ENCODE data around the gene MPRIP.

The MPRIP gene

DNA sequence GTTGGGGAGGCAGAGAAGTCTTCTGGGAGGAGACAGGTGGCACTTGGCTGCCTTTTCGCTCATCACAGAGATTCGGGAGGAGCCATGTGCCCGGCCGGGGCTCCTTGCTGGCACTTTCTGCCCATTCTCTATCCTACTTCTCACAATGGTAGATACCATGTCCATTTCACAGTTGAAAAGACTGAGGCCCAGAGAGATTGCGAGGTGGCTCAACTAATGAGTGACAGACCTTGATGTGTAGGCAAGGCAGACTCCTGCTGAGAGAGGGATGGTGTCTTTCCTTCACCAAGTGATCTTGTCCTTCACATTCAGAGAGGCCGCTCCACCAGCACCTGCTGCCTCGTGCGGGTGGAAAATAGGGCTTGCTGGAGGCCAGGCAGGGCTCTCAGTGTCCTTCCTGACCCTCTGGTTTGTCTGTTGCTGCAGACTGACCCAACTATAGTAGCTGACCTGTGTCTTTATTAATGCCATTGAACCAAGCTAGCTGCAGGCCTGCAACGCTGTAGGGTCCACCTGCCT is 42.1 kb downstream of the MPRIP start:
- no peak for DNase-seq (ENCODE audit: low read depth in 2 of 3, low spot score in 2 of 3)

DNA sequence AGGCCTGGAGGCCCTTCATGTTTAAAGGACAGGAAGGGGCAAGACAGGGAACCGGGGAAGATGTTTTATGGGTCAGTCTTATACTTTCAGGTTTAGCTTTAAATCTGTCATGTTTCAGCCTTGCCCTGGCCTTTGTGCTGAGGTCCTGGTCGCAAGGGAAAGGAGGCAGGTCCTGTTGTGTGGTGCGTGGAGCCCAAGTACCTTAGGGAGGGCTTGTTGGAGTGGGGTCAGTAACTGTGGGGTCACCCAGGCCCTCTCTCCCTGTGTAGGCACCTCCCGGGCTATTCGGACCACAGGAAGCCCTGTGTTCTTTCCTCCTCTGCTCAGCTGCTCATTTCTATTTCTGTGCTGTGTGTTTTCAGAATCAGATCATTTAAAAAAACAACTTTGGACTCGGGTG is 42.7 kb downstream of the MPRIP start:
- DNase-seq (ENCODE audit: low read depth in 2 of 3, low spot score in 2 of 3), result no peak

DNA sequence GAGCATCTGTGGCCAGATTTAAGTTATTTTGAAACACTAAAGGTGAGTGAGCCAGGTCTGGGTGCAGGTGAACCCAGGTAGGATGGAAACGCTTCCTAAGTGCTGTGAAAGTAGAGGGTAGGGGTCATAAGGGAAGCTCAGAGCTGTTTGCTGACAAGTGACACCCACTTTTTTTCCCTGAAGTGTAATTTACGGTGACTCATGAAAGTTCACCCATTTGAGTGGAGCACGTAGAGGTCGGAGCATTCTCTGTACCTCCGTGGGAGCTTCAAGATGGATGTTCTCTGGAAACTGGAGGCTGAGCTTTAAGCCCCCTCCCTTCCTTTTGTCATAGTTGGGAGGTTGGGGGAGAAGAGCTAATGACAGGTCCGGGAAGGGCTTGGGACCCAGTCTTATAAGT is 44.3 kb downstream of the MPRIP start:
- DNase-seq (ENCODE audit: low read depth in 2 of 3, low spot score in 2 of 3), result no peak

DNA sequence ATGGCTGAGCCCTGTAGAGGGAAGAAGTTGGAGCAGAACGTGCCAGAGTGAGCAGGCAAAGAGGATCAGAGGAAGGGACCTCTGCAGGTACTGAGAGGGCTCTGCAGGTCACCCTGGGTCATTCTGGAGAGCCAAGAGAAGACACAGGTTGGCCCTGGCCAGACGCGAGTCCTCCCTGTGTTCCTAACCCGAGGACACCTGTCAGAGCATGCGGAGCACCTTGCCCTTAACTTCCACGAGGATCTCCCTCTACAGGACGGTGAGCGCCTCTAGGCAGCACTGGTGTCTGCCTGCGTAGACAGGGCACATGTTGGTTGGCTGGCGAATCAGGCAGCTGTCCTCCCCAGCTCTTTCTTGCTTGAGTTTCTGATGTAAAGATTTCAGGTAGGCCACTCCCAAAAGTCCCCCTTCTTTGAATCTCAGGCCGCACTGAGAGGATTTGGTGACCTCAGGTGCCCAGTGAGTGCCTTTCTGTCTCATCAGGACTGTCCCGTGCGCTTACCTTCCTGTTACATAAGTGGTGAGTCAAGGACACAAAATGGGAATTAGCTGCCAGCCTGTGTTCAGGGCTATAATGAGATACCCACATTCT is 45.3 kb downstream of the MPRIP start:
- no peak for DNase-seq (ENCODE audit: low read depth in 2 of 3, low spot score in 2 of 3)

DNA sequence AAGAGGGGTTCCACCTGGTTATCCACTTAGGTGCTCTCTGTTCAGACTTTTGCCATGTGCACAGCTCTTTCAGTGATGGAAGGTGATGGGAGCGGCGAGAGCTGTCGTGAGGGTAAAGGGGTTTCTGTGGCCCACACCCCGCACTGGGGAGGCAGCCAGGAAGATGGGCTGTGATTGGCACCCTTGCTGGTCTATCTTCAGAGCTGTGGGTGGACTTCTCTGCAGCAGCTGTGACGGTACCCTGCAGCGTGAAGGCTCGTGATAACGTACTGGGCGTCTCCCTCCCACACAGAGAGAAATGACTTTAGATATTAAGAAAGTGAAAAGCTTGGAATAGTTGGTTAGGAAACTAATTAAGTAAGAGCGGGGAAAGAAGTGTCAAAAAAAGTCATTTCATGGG is 45.8 kb downstream of the MPRIP start:
- no peak for DNase-seq (ENCODE audit: low read depth in 2 of 3, low spot score in 2 of 3)

DNA sequence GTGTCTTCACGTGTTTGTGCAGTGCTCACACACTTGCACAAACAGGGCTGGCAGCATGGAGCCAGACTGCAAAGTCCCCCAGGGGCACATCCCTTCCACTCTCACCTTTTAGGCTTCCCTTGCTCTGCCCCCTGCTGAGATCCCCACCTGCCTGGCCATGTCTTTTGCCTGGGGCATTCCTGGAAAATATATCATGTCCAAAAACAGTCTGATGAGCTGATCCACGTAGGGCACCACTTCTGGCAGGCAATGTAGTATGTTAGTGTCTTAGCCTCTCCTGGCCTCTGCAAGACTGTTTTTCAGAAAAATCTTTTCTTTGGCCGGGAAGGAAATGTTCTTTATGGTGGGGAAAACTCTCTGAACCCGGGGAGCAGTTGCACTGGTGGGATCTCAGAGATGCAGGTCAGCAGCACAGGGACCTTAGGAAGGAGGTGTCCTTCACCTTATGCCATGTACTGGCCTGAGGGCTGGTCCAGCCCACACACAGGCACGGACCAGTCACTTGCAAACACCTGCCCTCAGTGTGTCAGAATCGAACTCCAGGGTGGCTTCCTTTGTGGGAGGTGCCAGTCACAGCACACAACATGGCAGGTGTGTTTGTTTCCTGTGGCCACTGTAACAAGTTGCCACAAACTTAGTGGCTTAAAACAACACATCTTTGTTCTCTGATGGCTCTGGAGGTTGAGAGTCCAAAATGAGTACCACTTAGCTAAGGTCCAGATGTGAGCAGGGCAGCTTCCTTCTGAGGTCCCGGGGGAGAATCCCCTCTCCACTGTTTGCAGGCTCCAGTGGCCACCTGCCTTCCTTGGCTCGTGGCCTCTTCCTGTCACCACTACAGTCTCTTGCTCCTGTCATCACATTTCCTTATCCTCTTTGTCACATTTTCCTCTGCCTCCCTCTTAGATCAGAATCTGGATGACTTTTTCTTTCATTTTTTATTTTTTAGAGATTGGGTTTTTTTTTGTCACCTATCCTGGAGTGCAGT is 46.6 kb downstream of the MPRIP start:
- DNase-seq (ENCODE audit: low read depth in 2 of 3, low spot score in 2 of 3), result no peak

DNA sequence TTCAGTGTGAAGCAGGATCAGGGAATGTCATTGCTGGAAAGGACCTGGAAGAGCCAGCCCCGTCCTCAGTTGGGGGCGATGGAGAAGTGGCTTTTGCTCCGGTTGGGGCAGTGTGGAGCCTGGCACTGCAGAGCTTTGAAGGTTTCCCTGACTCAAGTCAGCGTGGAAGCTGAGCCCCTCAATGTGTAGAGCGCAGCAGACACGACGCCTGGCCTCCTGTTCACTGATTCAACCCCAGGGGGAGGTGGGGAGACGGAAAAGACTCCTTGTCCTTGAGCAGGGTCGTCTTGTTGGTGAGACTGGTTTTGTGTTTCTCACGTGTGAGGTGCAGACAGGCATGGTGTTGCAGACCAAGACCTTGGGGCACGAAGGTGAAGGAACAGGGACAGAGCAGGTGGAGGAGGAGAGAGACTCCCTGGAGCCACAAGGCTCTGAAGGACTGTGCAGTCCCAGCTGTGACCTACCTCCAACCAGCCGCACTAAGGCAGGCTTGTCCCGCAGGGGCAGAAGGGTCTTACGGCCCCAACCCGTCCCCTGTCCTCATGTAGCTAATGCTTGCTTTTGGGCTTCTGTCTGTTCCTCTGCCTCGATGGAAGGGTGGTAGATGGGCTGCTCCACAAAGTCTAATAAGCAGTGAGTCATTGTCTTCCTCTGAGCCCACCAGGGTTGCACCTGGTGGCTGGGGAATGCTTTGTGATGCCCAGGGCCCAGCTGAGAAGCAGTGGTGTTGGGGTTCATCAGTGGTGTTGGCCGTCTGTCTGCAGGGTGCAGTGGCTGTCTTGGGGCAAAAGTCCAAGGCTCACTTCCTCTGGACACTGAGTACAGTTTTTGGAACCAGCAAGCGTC is 47.8 kb downstream of the MPRIP start:
- DNase-seq (ENCODE audit: low read depth in 2 of 3, low spot score in 2 of 3), result no peak

DNA sequence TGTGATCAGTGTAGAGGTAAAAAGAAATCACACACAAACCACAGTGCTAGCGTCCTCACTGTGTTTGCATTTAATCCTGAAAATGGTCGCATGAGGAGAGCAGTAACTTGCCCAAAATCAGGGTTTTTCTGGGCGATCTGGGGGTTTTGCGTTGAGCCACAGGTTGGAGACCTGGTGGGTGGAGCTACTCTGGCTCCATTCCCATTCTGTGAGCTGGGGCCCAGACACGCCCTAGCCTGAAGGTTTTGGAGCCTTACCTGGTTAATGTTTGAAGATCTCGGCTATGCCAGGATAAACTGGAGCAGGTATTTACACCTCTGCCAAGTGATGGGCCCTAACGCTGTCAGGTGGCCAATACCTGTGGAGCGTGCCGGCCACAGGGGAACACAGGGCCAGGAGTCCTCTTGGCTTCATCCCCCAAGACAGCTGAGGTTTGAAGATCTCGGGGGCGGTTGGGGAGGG is 48.4 kb downstream of the MPRIP start:
- no peak for DNase-seq (ENCODE audit: low read depth in 2 of 3, low spot score in 2 of 3)

DNA sequence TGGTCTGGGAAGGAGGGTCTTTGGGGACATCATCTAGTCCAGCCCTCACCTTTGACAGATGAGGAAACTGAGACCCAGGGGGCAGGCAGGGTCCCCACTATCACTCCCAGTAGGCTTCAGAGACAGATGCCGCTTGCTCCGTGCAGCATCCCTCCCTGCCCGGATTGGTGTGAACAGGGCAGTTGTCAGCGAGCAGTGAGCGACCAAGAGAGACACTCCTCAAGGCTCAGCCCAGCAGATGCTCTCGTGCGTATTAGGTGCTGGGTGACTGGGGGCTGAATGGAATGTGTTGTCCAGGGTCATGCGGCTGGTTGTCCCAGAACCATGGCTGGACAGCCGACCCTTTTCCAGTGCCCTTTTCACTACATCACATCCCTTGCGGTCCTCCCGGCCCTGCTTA is 49.0 kb downstream of the MPRIP start:
- no peak for DNase-seq (ENCODE audit: low read depth in 2 of 3, low spot score in 2 of 3)

DNA sequence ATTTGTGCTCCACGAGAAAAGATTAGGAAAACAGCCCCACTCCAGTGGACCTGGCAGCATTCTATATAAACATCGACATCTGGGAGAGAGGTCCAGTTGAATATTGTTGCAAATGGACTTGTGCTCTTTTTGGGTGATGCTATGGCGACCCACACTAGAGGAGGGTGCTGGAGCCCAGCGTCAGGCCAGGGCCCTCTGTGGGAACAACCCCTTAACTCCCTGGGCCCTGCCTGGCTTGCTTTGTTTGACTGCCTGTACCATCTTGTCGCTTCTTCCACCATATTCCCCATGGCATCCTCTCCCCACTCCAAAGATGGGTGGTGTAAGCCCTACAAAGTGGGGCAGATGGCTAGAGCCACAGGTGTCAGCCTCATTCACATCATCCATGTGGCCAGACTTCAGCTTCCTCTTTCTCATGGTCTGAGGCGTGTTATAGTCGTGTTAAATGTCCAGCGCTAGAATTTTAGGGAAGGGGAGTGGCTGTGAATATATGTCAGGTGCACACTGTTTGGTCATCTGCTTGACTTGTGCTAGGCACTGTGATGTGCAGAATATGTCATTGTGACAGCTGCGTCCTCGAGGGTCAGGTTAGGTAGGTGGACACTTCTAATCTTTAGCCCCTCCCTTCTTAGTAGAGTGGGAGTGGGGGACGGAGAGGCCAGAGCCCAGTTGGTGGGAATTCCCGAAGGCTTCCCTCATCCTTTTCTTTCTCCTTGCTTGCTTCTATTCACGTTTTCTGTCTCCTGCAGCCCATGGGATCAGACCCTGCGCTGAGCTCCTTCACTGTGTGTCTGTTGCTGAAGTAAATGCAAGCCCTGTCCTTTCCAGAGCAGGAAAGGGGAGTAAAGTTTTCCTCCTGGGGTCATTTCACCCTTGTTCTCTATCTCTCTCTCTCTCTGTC is 49.8 kb downstream of the MPRIP start:
- DNase-seq (ENCODE audit: low read depth in 2 of 3, low spot score in 2 of 3), result no peak

DNA sequence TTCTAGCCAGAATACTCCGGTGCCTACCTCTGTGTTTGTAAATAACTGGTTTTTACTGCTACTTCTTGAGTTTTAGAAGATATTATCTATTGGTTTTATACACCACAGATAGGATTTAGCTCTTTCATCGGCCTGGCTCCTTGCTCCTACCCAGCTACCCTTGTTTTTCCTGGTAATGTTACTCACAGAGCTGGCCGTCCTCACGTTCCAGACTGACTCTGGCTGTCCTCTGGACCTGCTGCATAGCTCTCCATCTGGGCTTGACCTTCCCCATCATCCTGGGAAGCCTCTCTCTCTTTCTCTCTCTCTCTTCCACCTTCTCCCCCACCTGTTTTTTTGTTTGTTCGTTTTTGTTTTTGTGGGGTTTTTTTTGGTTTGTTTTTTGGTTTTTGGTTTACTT is 51.5 kb downstream of the MPRIP start:
- no peak for DNase-seq (ENCODE audit: low read depth in 2 of 3, low spot score in 2 of 3)

DNA sequence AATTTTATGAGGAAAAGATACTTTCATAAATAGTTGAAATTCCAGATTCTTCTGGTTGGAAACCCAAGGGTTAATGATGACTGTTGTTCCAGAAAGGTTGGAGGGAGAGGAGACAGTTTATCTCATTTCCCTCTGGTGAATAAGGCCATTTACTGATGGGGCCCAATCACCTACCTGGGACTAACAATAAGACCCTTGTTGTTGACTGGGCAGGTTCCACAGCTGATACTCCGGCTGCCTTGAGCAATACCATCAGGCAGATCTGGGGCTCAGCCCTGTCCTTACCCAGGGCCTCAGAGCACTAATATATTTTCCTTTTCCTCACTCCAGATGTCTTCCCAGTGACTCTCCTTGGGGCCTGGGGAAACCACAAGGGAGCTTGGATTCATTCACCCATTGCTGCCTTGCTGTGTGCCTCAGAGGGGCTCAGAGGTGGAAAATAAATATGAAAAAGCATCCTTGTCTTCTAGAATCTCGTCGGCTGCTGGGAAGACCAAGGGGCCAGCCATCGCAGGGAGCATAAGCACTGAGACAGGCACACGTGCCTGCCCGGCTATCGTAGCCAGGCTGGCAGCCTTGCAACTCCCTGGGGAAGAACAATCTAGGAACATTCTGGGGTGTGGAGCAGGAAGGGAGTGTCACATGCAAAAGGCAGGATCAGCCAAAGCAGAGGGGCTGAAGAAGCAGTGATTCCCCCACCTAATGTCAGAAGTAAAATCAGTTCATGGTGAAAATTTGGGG is 54.4 kb downstream of the MPRIP start:
- no peak for DNase-seq (ENCODE audit: low read depth in 2 of 3, low spot score in 2 of 3)

DNA sequence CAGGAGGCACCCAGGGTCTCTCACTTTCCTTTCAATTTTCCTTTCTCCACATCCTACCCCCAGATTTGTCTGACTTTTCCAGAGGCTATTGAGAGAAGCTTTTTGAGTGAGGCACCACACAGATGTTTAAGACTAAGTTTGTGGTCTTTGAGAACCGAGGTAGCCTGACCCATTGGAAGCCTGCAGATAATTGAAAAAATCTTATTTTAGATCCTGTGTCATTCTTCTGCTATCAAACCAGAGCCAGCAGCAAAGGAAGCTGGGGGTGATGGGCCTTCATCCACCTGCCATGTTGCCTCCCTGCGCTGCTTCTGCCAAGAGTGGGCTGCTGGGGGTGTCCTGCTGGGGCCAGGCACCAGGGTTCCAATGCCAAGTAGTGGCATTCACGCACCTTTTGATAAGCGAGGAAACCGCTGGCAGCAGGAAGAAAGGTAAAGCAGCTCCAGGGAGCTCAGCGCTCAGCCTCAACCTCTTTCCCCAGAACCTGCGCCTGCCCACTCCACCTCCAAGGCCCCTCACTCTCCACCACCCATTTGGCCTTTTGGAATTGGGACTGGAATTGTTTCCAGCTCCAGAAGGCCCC is 55.6 kb downstream of the MPRIP start:
- DNase-seq (ENCODE audit: low read depth in 2 of 3, low spot score in 2 of 3), result no peak

DNA sequence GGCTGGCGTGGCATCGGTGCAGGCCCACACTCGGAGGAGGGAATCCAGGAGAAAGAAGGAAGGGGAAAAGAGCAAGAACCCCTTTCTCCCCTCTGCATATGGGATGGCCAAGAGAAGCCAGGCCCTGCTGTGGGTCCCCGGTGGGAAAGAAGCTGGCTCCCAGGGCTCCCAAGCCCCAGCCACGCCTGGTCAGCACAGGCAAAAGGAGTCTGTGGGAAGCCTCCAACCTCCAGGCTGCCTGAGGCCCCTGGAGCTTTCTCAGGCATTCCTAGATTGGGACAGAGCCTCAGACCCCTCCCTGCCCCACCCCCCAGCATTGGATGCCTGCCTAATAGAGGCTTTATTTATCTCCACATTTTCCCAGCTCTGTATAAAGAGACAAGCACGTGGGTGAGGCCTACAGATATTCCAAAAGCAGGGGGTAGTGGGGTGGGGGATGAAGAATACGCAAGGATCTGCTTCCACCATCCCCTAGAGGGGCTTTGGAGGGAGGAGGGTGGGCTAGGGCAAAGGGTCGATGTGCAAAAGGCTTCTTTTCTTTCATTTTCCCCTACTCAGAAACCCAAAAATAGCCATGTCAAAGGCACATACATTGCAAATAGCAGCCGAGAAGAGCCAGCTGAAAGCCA is 56.4 kb downstream of the MPRIP start:
- DNase-seq (ENCODE audit: low read depth in 2 of 3, low spot score in 2 of 3), result no peak

DNA sequence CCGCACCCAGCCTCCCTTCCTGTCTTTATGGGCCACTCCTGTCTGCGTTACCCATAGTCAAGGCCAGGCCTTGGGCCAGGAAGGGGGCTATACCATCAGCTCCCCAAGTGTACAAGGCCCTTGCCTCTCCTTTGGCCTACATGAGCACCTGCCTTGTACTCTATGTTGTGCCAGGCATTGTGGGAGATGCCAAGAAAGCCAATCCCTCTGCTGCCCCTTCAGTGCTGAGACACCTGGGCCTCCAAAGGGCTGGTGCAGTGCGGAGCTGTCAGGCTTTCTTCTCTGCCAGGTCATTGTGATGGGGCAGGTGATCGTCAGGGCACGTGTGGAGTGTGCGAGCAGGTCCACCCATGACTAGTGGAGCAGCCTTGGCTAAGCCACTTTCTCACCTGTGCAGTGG is 59.9 kb downstream of the MPRIP start:
- no peak for DNase-seq (ENCODE audit: low read depth in 2 of 3, low spot score in 2 of 3)

DNA sequence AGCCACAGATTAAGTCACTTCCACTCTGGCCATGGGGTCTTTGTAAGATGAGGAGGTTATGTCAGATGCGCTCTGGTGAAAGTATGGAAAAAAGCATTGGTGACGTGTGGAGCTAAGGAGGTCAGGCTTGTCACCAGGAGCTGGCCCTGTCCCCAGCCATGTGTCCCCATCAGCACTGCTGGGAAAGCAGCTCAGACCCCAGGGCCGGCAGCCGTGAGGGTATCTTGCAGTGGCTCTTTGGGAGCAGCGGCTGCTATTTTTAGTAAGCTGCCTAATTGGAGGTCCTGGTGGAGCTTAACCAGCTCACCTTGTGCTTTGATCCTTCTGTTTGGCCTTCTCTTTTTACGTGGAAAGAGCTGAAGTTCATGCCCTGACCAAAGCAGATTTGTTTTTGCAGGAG is 60.9 kb downstream of the MPRIP start:
- DNase-seq (ENCODE audit: low read depth in 2 of 3, low spot score in 2 of 3), result no peak

DNA sequence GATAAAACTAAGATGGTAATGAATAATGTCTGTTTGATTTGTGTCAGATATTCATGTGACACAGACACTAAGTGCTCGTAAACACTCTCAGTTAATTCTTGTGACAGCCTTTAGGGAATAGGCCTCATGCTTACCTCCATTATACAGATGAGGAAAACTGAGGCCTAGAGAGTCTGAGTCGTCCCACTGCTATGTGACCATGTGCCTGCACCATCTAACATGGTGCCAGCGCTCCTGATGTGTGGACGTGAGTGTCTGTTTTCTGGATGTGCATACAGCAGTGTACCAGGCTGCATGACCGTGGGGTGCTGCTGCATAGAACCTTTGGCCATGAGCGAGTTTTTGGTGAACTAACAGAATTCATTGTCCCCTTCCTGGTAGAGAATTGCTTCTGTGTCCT is 61.8 kb downstream of the MPRIP start:
- DNase-seq (ENCODE audit: low read depth in 2 of 3, low spot score in 2 of 3), result no peak

DNA sequence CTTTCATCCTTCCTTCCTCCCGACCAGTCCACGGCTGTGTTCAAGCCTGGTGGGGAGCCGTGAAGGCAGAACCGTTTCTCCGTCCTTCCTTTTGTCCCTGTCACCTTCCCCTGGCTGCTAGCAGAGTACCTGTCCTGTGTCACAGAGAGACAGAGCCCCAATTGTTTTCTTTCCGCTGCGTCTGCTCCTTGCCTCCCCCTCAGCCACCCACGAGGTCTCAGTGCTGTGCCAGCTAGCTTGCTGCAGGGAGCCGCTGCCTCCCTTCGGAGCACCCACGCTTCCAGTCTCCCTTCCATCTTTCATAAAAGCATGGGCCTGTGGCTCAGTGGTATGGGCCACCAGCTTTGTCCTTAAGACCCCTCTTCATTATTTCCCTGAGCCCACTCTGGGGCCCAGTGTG is 62.2 kb downstream of the MPRIP start:
- no peak for DNase-seq (ENCODE audit: low read depth in 2 of 3, low spot score in 2 of 3)

DNA sequence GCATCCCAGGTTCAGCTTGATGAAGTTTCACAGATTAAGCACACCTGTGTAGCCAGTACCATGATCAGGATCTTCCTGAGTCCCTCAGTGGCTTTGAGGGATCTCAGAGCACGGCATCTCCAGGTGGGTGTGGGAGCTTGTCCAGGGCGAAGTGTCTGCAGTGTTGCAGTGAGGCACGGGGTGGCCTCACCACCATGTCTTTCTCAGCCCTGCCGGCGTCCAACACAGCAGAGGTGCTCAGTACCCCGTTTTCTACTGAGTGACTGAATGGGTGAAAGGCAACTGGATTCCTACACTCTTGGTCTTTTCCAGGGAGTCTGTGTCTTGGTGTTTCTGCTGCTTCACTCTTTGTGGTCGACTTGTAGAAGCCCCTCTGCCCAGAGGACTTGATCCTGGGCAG is 63.7 kb downstream of the MPRIP start:
- no peak for DNase-seq (ENCODE audit: low read depth in 2 of 3, low spot score in 2 of 3)

Measured in activated CD8-positive, alpha-beta memory T cell treated with anti-CD3 and anti-CD28 coated beads for 48 hours (primary cell).